GM10847 (cell line): ENCODE results near the gene SOX5.

Experiments
- POLR2A ChIP-seq: IDR thresholded peaks from 2 replicates; pipeline ENCODE4 v1.6.1; 2011; ENCODE audit not compliant: insufficient read length; ENCODE audit errors: extremely low read depth

SOX5 gene

GRCh38 chr12:23542187-23542586 lies 407.3 kb downstream of the SOX5 start:
- TF ChIP-seq POLR2A, result no peak

DNA sequence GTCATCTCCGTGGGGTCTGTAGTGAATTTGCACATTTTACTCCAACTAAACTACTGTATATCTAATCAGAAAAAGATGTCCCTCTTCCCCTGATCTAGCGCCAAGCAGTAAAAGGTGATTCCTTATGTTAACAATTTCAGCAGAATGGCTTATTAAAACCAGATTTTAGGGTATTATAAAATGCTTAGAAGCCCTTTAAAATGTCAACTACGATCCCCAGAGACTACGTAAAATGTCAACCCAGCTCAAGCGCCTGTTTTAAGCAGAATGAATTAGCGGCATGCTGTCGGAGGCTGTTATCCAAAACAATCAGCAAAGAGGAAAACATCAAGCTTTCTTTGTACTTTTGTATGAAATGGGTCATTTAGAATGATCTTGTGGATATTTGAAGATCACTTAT lies 408.9 kb downstream of the SOX5 start:
- no peak for TF ChIP-seq POLR2A

- TF ChIP-seq POLR2A, result no peak
These were observed 413.2 kb downstream of the SOX5 start for GRCh38 chr12:23536293-23536692.

DNA sequence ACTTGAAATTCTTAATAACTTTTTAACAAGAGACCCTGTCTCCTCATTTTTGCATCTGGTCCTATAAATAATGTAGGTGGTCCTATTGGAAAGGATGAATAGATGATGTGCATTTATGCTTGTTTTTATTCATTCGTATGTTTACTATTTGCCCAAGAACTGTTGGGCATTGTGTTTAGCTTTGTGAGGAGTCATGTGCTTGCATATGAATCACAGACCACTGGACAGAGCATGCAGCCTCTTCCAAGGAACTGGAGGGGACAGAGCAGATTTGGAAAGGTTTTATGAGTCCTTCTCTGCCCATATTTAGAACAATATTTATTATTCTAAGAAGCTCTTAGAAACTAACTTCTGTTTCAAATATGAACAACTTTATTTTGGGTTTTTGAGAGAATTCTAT lies 414.0 kb downstream of the SOX5 start:
- no peak for TF ChIP-seq POLR2A

GRCh38 chr12:23534196-23534595 lies 415.3 kb downstream of the SOX5 start:
- TF ChIP-seq POLR2A, result no peak

DNA sequence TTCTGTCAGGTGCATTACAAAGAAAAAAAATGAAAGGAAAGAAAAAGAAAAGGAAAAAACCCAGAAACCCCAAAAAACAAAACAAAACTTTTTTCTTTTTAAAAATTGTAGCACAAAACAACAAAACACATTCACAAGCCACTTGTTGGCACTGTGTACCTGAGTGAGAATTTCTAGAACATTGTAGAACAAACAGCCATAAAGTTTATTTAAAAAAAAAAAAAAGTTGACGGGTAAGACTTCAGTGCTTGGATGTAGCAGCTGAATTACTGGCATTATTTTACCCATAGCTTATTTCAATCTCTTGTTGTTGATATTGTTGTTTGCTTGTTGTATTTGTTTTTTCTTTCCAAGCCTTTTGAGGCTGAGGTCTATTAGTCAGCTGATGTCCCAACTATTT lies 415.8 kb downstream of the SOX5 start:
- no peak for TF ChIP-seq POLR2A

DNA sequence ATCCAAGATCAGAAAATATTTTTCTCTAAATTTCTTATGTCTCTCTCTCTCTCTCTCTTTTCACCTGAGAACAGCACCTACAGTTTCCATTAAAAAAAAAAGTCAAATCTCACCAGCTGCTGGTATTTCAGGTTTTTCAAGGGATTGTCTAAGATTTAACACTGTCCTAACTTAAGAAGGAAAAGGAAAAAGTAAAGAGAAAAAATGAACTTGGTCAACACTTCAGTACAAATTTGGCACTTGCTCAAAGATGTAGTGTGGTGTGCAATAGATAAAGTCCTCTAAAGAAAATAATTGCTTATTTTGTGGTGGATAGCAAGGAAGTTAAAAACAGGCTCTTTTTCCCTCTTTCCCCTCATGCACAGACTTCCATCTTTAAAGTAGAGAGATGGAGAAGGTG lies 416.2 kb downstream of the SOX5 start:
- no peak for TF ChIP-seq POLR2A

DNA sequence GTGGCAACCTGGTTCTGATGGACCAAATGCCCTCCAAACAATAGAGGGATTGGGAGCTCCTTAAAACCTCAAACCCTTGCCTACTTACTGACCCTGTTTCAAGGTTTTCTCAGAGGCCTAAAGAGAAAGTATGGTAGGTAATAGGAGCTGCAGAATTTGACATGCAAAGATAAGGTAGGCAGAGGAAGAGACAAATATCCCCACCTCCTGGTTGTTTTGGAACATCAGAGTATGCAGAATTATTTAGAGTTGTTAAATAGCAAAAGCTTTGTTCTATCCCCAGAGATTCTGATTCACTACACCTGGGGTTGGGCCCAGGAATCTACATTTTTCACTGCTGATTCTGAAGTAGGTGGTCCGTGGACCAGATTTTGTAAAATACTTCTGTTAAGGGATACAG lies 421.2 kb downstream of the SOX5 start:
- TF ChIP-seq POLR2A, result no peak

- no peak for TF ChIP-seq POLR2A
These were observed 423.9 kb downstream of the SOX5 start for GRCh38 chr12:23525450-23526072.

DNA sequence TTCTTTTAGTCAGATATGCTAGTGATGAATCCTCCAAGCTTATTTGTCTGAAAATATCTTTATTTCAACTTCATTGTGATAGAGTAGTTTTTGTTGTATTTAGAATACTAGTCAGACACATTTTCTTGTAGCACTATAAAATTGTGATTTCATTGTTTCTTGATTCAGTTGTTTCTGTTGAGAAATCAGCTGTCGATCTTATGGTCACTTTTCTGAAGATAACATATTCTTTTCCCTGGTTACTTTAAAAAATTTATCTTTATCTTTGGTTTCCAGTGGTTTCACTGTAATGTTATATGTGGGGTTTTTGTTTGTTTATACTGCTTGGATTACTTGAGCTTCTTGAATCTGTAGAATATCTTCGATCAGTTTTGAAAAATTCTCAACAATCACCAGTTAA lies 426.1 kb downstream of the SOX5 start:
- TF ChIP-seq POLR2A, result no peak

DNA sequence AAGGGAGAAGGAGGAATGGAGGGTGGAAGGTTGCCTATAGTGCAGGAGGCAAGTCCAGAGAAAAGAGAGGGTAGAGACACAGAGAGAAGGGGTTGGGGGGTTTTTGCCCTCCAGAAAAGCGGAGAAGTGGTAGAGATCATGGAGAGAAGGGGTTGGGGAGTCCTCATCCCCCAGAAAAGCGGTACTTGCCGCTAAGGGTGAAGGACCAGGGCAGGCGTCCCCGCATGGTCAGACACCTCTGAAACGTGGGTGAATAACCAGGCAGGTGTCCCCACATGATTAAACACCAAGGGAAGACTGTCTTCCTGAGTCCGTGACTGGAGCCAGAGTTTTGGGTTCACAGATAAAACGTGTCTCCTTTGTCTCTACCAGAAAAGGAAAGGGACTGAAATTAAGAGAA lies 439.0 kb downstream of the SOX5 start:
- no peak for TF ChIP-seq POLR2A

GRCh38 chr12:23504641-23505399 lies 444.6 kb downstream of the SOX5 start:
- no peak for TF ChIP-seq POLR2A

- TF ChIP-seq POLR2A, result no peak
These were observed 445.4 kb downstream of the SOX5 start for GRCh38 chr12:23504043-23504442.

DNA sequence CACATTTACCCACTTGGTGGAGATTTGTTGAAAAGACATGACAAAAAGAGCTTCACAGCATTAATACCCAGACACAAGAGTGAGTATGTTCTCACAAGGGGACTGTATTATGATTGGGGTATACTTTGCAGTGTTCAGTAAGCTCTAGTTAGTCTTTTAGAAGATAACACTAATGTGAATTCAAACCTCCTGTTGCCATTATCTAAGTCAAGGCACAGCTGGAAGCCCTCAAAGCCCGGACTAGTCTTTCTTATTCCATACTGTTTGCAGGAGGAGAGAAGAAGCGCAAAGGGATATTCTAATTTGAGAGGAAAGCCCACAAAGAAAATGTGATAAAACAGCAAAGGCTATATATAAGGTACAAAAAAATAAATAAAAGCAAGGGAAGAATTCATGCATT lies 445.9 kb downstream of the SOX5 start:
- TF ChIP-seq POLR2A, result no peak

DNA sequence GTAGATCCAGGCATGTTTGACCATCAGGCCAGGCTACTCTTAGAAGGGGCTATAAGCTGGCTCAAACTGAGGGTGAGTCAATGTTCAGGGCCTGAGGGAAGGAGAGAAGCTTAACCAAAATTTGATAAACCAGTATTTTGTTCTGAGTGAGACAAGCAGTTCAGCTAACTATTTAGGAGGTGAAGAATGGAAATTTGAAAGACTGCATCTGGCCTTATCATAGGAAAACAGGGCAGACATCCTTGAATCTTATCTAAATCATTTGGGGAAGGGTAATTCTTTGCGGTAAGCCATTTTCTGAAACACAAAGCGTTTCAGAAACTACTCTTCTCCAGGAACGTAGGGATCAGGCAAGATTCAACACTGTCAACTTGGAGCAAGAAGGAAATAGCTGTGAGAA lies 447.2 kb downstream of the SOX5 start:
- no peak for TF ChIP-seq POLR2A

GRCh38 chr12:23495472-23495871 lies 454.0 kb downstream of the SOX5 start:
- TF ChIP-seq POLR2A, result no peak

- no peak for TF ChIP-seq POLR2A
These were observed 455.8 kb downstream of the SOX5 start for GRCh38 chr12:23493672-23494071.
